IMR-90 (cell line): ENCODE results near the gene SIAH3. TPM values are rescaled to one million over a fixed set of nuclear protein-coding genes. Genes with fewer than 3 reads are reported as not detected.

Experiments
- ATAC-seq: fragments of 200-7000 bp; cut with Tn5 transposase; 2 replicates; pipeline ENCODE4 v1.9.1; 2020; ENCODE audit warnings: low read depth, mild to moderate bottlenecking, moderate library complexity
- BruUV-seq: library from RNA; stranded (reverse); fragments of 400-500 nt; replicated peaks from 2 replicates; lab custom pipeline; 2021; lab: Mats Ljungman, UMichigan
- CTCF ChIA-PET: fragments of 300-600 bp; formaldehyde crosslinking; extraction: SDS; loops from one replicate; lab custom pipeline; 2021; ENCODE audit warnings: antibody characterized with exemption; lab: Yijun Ruan, JAX
- POLR2A ChIA-PET: fragments of 300-600 bp; sonication (Branson Sonifier 250); formaldehyde crosslinking; loops from one replicate; lab custom pipeline; 2022; ENCODE audit warnings: antibody characterized with exemption; ENCODE audit not compliant: unreplicated experiment; lab: Charles Lee
- DNase-seq: peaks from one replicate; pipeline ENCODE4 v3.0.0; 2013
- H2AFZ ChIP-seq: replicated peaks from 2 replicates; pipeline ENCODE3; 2013; ENCODE audit warnings: low read length, mild to moderate bottlenecking; ENCODE audit not compliant: poor library complexity
- H2AK5ac ChIP-seq: 2 replicates; pipeline ENCODE4 v1.6.1; 2013; ENCODE audit warnings: low read depth, low read length, inconsistent platforms
- H2AK9ac ChIP-seq: replicated peaks from 2 replicates; pipeline ENCODE3; 2013; ENCODE audit warnings: mild to moderate bottlenecking, low read depth, low read length, moderate library complexity; ENCODE audit not compliant: poor library complexity
- H2BK120ac ChIP-seq: 2 replicates; pipeline ENCODE4 v1.6.1; 2013; ENCODE audit warnings: low read depth, low read length, inconsistent platforms
- H2BK15ac ChIP-seq: 3 replicates; pipeline ENCODE4 v1.6.1; 2013; ENCODE audit warnings: low read depth, low read length, inconsistent platforms
- H2BK20ac ChIP-seq: 2 replicates; pipeline ENCODE4 v1.6.1; 2013; ENCODE audit warnings: low read depth, mild to moderate bottlenecking, inconsistent platforms, low read length, moderate library complexity
- H2BK5ac ChIP-seq: 2 replicates; pipeline ENCODE4 v1.6.1; 2013; ENCODE audit warnings: mild to moderate bottlenecking, low read depth, low read length, inconsistent platforms; ENCODE audit not compliant: poor library complexity, severe bottlenecking
- H3K14ac ChIP-seq: replicated peaks from 2 replicates; pipeline ENCODE4 v1.6.1; 2013; ENCODE audit warnings: low read depth, low read length, inconsistent platforms
- H3K18ac ChIP-seq: 2 replicates; pipeline ENCODE4 v1.6.1; 2013; ENCODE audit warnings: low read depth, low read length, control low read depth
- H3K23ac ChIP-seq: 2 replicates; pipeline ENCODE4 v1.6.1; 2013; ENCODE audit warnings: low read depth, low read length, inconsistent platforms
- H3K27ac ChIP-seq: 2 replicates; pipeline ENCODE4 v1.5.1; 2013; ENCODE audit warnings: mild to moderate bottlenecking, control low read depth, low read length; ENCODE audit not compliant: insufficient read depth
- H3K27me3 ChIP-seq: 2 replicates; pipeline ENCODE4 v1.6.1; 2013; ENCODE audit warnings: low read length; ENCODE audit not compliant: control insufficient read depth, insufficient read depth
- H3K36me3 ChIP-seq: 2 replicates; pipeline ENCODE4 v1.6.1; 2013; ENCODE audit warnings: low read length, mixed read lengths; ENCODE audit not compliant: control insufficient read depth, insufficient read depth
- H3K4ac ChIP-seq: 2 replicates; pipeline ENCODE4 v1.6.1; 2013; ENCODE audit warnings: low read depth, low read length, inconsistent platforms
- H3K4me1 ChIP-seq: 2 replicates; pipeline ENCODE4 v1.6.1; 2013; ENCODE audit warnings: low read length, mixed read lengths; ENCODE audit not compliant: control insufficient read depth, insufficient read depth
- H3K4me2 ChIP-seq: 2 replicates; pipeline ENCODE4 v1.6.1; 2013; ENCODE audit warnings: low read depth, mild to moderate bottlenecking, control low read depth, low read length, moderate library complexity
- H3K4me3 ChIP-seq: 2 replicates; pipeline ENCODE4 v1.5.1; 2013; ENCODE audit warnings: low read depth, mild to moderate bottlenecking, control low read depth, low read length, moderate library complexity; ENCODE audit not compliant: insufficient read depth
- H3K56ac ChIP-seq: 2 replicates; pipeline ENCODE4 v1.6.1; 2013; ENCODE audit warnings: low read length, inconsistent platforms; ENCODE audit not compliant: insufficient read depth; ENCODE audit errors: extremely low read depth
- H3K79me1 ChIP-seq, 2 experiments: 2 replicates each; pipeline ENCODE4 v1.6.1; 2013; ENCODE audit warnings: low read length in 2 of 2, inconsistent platforms in 1 of 2, low read depth in 1 of 2
- H3K9ac ChIP-seq: 2 replicates; pipeline ENCODE4 v1.6.1; 2013; ENCODE audit warnings: low read depth, low read length, control low read depth
- H3K9me1 ChIP-seq: 2 replicates; pipeline ENCODE4 v1.6.1; 2013; ENCODE audit warnings: low read length, inconsistent platforms; ENCODE audit not compliant: insufficient read depth
- H3K9me3 ChIP-seq: 2 replicates; pipeline ENCODE4 v1.6.1; 2013; ENCODE audit warnings: low read length; ENCODE audit not compliant: control insufficient read depth, insufficient read depth
- H4K20me1 ChIP-seq: 2 replicates; pipeline ENCODE4 v1.6.1; 2013; ENCODE audit warnings: low read length, inconsistent platforms; ENCODE audit not compliant: insufficient read depth
- H4K5ac ChIP-seq: 2 replicates; pipeline ENCODE4 v1.6.1; 2013; ENCODE audit warnings: mild to moderate bottlenecking, low read depth, low read length, control low read depth
- H4K8ac ChIP-seq, 2 experiments: 2 replicates each; pipeline ENCODE4 v1.6.1; 2013; ENCODE audit warnings: low read depth in 2 of 2, low read length in 2 of 2, control low read depth in 1 of 2, inconsistent platforms in 1 of 2
- H4K91ac ChIP-seq: 2 replicates; pipeline ENCODE4 v1.6.1; 2013; ENCODE audit warnings: low read depth, low read length, inconsistent platforms; ENCODE audit not compliant: insufficient read depth
- BHLHE40 ChIP-seq: fragments of 150-350 bp; IDR thresholded peaks from 2 replicates; pipeline ENCODE4 v1.6.1; 2016; ENCODE audit warnings: mild to moderate bottlenecking, low read depth, low read length
- CEBPB ChIP-seq: IDR thresholded peaks from 2 replicates; pipeline ENCODE4 v1.6.1; 2012; ENCODE audit warnings: low read depth, low read length, improper control_type of control experiment
- CHD1 ChIP-seq: IDR thresholded peaks from 2 replicates; pipeline ENCODE4 v1.6.1; 2012; ENCODE audit warnings: low read depth, low read length, improper control_type of control experiment
- ELK1 ChIP-seq: fragments of 150-350 bp; IDR thresholded peaks from 2 replicates; pipeline ENCODE4 v1.6.1; 2016; ENCODE audit warnings: low read depth, mild to moderate bottlenecking, low read length, moderate library complexity, borderline replicate concordance
- FOS ChIP-seq: fragments of 150-350 bp; IDR thresholded peaks from 2 replicates; pipeline ENCODE4 v1.6.1; 2016; ENCODE audit warnings: low read depth, low read length
- MAZ ChIP-seq: IDR thresholded peaks from 2 replicates; pipeline ENCODE4 v1.6.1; 2012; ENCODE audit warnings: low read depth, mild to moderate bottlenecking, low read length, improper control_type of control experiment, moderate library complexity, borderline replicate concordance
- MXI1 ChIP-seq: IDR thresholded peaks from 2 replicates; pipeline ENCODE4 v1.6.1; 2012; ENCODE audit warnings: low read depth, mild to moderate bottlenecking, low read length, moderate library complexity, borderline replicate concordance
- NFE2L2 ChIP-seq: fragments of 150-350 bp; IDR thresholded peaks from 2 replicates; pipeline ENCODE4 v1.6.1; 2016; ENCODE audit warnings: low read depth, mild to moderate bottlenecking, low read length
- POLR2A ChIP-seq: IDR thresholded peaks from 2 replicates; pipeline ENCODE4 v1.6.1; 2012; ENCODE audit warnings: mild to moderate bottlenecking, low read depth, low read length
- RAD21 ChIP-seq: IDR thresholded peaks from 2 replicates; pipeline ENCODE4 v1.6.1; 2012; ENCODE audit warnings: low read length, improper control_type of control experiment
- RCOR1 ChIP-seq: IDR thresholded peaks from 2 replicates; pipeline ENCODE4 v1.6.1; 2012; ENCODE audit warnings: mild to moderate bottlenecking, low read length, improper control_type of control experiment; ENCODE audit not compliant: insufficient replicate concordance
- RFX5 ChIP-seq: IDR thresholded peaks from 2 replicates; pipeline ENCODE4 v1.8.0; 2012; ENCODE audit warnings: low read depth, mild to moderate bottlenecking, low read length, moderate library complexity
- SMC3 ChIP-seq: fragments of 150-350 bp; IDR thresholded peaks from 2 replicates; pipeline ENCODE4 v1.6.1; 2016; ENCODE audit warnings: low read depth, mild to moderate bottlenecking, antibody characterized with exemption, low read length, moderate library complexity
- WGBS, 2 experiments: methylation state at CpG; one replicate each; pipeline versions ENCODE4 v1.1.5 to v1.1.7; 2013; ENCODE audit warnings: missing lambda C conversion rate in 2 of 2; ENCODE audit not compliant: insufficient read length in 1 of 2; ENCODE audit errors: extremely low coverage in 2 of 2; 5-methylcytosine and 5-hydroxymethylcytosine counted together
- dilution Hi-C: fragments of 300-500 bp; cut with HindIII; formaldehyde crosslinking; loops from one replicate; pipeline ENCODE4 v1.14.3; 2018; ENCODE audit warnings: low sequenced_read_pairs; ENCODE audit not compliant: unreplicated experiment
- in situ Hi-C: fragments of 300-500 bp; cut with MboI; formaldehyde crosslinking; loops from 3 replicates; pipeline ENCODE4 v1.14.3; 2019; ENCODE audit warnings: low sequenced_read_pairs, inconsistent platforms, mixed read lengths
- intact Hi-C: fragments of 100-400 bp; cut with micrococcal nuclease; formaldehyde crosslinking; loops from 2 replicates; pipeline ENCODE4 v1.10.0; 2022
- polyA plus RNA-seq, 3 experiments: library from polyadenylated mRNA; depleted of rRNA; stranded (reverse); fragments of >200 nt; gene quantifications; 2 replicates each; pipeline ENCODE4 v1.2.3, GENCODE V29; 2012; ENCODE audit warnings: low replicate concordance in 1 of 3
- total RNA-seq: library from RNA; depleted of rRNA; stranded (reverse); fragments of >200 nt; gene quantifications from 2 replicates; pipeline ENCODE4 v1.2.3, GENCODE V29; 2012
- TF ChIP-seq, protein P1 (sequence below): fragments of 150-350 bp; IDR thresholded peaks from 2 replicates; pipeline ENCODE4 v1.6.1; 2017; ENCODE audit warnings: mild to moderate bottlenecking, antibody characterized with exemption, low read length, low read depth

SIAH3 gene
- total and polyA plus RNA-seq, 2 of the 4 experiments (the other 2 are of a cell fraction): under 0.01 TPM; not detected in 1

DNA sequence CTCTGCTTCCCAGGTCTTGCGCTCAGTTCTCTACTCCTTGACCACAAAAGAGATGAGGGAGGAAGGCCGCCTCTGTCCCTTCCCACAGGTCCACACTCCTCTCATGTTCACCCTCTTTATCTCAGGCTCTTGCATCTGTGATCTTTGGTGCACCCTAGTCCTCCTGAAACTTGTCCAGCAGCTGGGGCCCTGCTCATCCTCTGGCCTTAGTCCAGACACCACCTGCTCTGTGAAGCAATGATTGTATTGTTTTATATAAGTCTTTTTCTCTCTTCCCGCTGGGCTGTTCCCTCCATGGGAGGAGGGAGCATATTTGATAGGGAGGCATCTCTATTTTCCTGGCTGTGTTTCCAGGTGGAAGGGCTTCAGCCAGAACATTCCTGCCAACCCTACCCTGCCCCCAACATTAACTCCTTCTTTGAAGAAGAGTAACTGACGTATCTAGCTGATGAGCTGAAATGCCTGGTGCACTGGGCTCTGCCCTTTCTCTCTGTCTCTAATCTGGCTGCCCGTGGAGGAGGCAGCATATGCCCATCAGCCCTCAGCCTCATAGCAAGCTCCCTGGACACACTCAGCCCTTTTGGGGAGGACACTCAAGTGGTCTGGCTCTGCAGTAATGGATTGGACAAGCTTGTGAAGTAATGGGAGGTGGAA is 38.2 kb upstream of the SIAH3 start:
- Histone ChIP-seq H2AK9ac (no peak overlapping the region), H3K4me2 (no peak overlapping the region), H2AFZ (peak overlapping the region; percentile 38), H2AK5ac (no peak overlapping the region), H3K27ac (no peak overlapping the region), H4K5ac (no peak overlapping the region), H3K9me3 (no peaks in the 10 kb centered on the region), H3K4me3 (no peak overlapping the region), H3K18ac (no peak overlapping the region), H3K9me1 (no peaks in the 10 kb centered on the region), H3K36me3 (no peaks in the 10 kb centered on the region), H3K79me1 (no peaks in the 10 kb centered on the region), H2BK120ac (no peak overlapping the region), H3K9ac (no peak overlapping the region), H3K23ac (no peak overlapping the region), H4K8ac (no peak overlapping the region), H3K4ac (no peak overlapping the region), H3K14ac (no peak overlapping the region), H2BK15ac (no peak overlapping the region), H2BK20ac (no peak overlapping the region), H3K4me1 (no peaks in the 10 kb centered on the region), H4K91ac (no peak overlapping the region), H2BK5ac (no peak overlapping the region), H3K56ac (no peak overlapping the region), H4K20me1 (no peaks in the 10 kb centered on the region), H3K27me3 (peaks cover 9% of the 10 kb centered on the region)
- ATAC-seq (no peak), DNase-seq (no peak)
- ChIA-PET POLR2A (interaction anchor here (0.6 kb wide), 1 partner anchor 149 kb away, joined by 3 read pairs; no protein-coding TSS in a partner anchor), CTCF (interaction anchor here (0.7 kb wide), 1 partner anchor 28 kb away, joined by 3 read pairs; no protein-coding TSS in a partner anchor)
- dilution Hi-C loops (no loop called here), in situ Hi-C loops (no loop called here), intact Hi-C loops (no loop called here)
- no CpG with 5 or more reads among the region's 5 CpGs for WGBS, 2 experiments
- no peak for TF ChIP-seq MXI1
- no peak for TF ChIP-seq RCOR1
- TF ChIP-seq RAD21: no peak
- TF ChIP-seq BHLHE40: no peak
- TF ChIP-seq FOS: no peak
- TF ChIP-seq, protein P1, sequence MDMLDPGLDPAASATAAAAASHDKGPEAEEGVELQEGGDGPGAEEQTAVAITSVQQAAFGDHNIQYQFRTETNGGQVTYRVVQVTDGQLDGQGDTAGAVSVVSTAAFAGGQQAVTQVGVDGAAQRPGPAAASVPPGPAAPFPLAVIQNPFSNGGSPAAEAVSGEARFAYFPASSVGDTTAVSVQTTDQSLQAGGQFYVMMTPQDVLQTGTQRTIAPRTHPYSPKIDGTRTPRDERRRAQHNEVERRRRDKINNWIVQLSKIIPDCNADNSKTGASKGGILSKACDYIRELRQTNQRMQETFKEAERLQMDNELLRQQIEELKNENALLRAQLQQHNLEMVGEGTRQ: no peak
- TF ChIP-seq ELK1: no peak
- TF ChIP-seq NFE2L2: no peak
- no peak for TF ChIP-seq POLR2A
- no peak for TF ChIP-seq RFX5
- no peak for TF ChIP-seq CEBPB
- TF ChIP-seq MAZ: no peak
- no peak for TF ChIP-seq SMC3
- TF ChIP-seq CHD1: no peak
- no TSS peak for BruUV-seq
